GM23338 (cell line): ENCODE data around the gene PAMR1. TPM values are rescaled to one million over a fixed set of nuclear protein-coding genes. Genes with fewer than 3 reads are reported as not detected.

Experiments
- ATAC-seq: fragments of 200-7000 bp; cut with Tn5 transposase; 3 replicates; pipeline ENCODE4 v1.9.1; 2020
- DNase-seq: peaks from one replicate; pipeline ENCODE4 v3.0.0-alpha.2; 2015; ENCODE audit warnings: low spot score
- H2AFZ ChIP-seq: fragments of 200-600 bp; sonication (generic); 2 replicates; pipeline ENCODE4 v1.8.0; 2016; ENCODE audit warnings: antibody characterized with exemption, mild to moderate bottlenecking, moderate library complexity
- H3F3A ChIP-seq: fragments of 200-600 bp; sonication (generic); replicated peaks from 2 replicates; pipeline ENCODE4 v1.8.0; 2017; ENCODE audit warnings: antibody characterized with exemption, mixed run types, low read depth
- H3K27ac ChIP-seq: fragments of 200-600 bp; sonication (generic); 2 replicates; pipeline ENCODE4 v1.6.1; 2016; ENCODE audit warnings: low read depth
- H3K27me3 ChIP-seq: fragments of 200-600 bp; sonication (generic); 2 replicates; pipeline ENCODE4 v1.8.0; 2016; ENCODE audit warnings: mild to moderate bottlenecking, mixed run types, moderate library complexity; ENCODE audit not compliant: insufficient read depth
- H3K36me3 ChIP-seq: fragments of 200-600 bp; sonication (generic); 2 replicates; pipeline ENCODE4 v1.8.0; 2016; ENCODE audit warnings: mild to moderate bottlenecking; ENCODE audit not compliant: insufficient read depth
- H3K4me1 ChIP-seq: fragments of 200-600 bp; sonication (generic); 2 replicates; pipeline ENCODE4 v1.8.0; 2016; ENCODE audit warnings: mild to moderate bottlenecking, moderate library complexity; ENCODE audit not compliant: insufficient read depth
- H3K4me2 ChIP-seq: fragments of 200-600 bp; sonication (generic); 2 replicates; pipeline ENCODE4 v1.7.1; 2017; ENCODE audit warnings: mixed run types
- H3K4me3 ChIP-seq: fragments of 200-600 bp; sonication (generic); 2 replicates; pipeline ENCODE4 v1.6.1; 2016; ENCODE audit warnings: mixed run types
- H3K79me2 ChIP-seq: fragments of 200-600 bp; sonication (generic); replicated peaks from 2 replicates; pipeline ENCODE4 v1.8.0; 2017; ENCODE audit warnings: mild to moderate bottlenecking; ENCODE audit not compliant: insufficient read depth
- H3K9me2 ChIP-seq: fragments of 200-600 bp; sonication (generic); 2 replicates; pipeline ENCODE4 v1.8.0; 2017; ENCODE audit not compliant: insufficient read depth
- H4K20me1 ChIP-seq: fragments of 200-600 bp; sonication (generic); replicated peaks from 2 replicates; pipeline ENCODE4 v1.8.0; 2017; ENCODE audit warnings: mild to moderate bottlenecking; ENCODE audit not compliant: insufficient read depth
- H3K27ac Mint-ChIP-seq: 2 replicates; pipeline ENCODE4 v1.8.0; 2020; ENCODE audit warnings: inconsistent platforms, mild to moderate bottlenecking, moderate library complexity, mixed read lengths
- H3K27me3 Mint-ChIP-seq: 3 replicates; pipeline ENCODE4 v1.8.0; 2022; ENCODE audit warnings: low read depth, mild to moderate bottlenecking, moderate library complexity, mixed read lengths, inconsistent platforms; ENCODE audit not compliant: insufficient read depth, poor library complexity
- H3K36me3 Mint-ChIP-seq: 3 replicates; pipeline ENCODE4 v1.8.0; 2021; ENCODE audit warnings: low read depth, mild to moderate bottlenecking, inconsistent platforms, moderate library complexity, mixed read lengths
- H3K4me1 Mint-ChIP-seq: 3 replicates; pipeline ENCODE4 v1.8.0; 2020; ENCODE audit warnings: mild to moderate bottlenecking, inconsistent platforms, mixed read lengths
- H3K4me3 Mint-ChIP-seq: 3 replicates; pipeline ENCODE4 v1.8.0; 2021; ENCODE audit warnings: moderate library complexity, mild to moderate bottlenecking, inconsistent platforms, mixed read lengths
- H3K9me3 Mint-ChIP-seq: 3 replicates; pipeline ENCODE4 v1.8.0; 2020; ENCODE audit warnings: moderate library complexity, mild to moderate bottlenecking, inconsistent platforms, mixed read lengths
- JUNB ChIP-seq: IDR thresholded peaks from one replicate; pipeline ENCODE4 v1.6.1; 2016; ENCODE audit warnings: antibody characterized with exemption; ENCODE audit not compliant: unreplicated experiment
- REST ChIP-seq: IDR thresholded peaks from one replicate; pipeline ENCODE4 v1.6.1; 2018; ENCODE audit warnings: antibody characterized with exemption; ENCODE audit not compliant: unreplicated experiment
- ZNF462 ChIP-seq: fragments of 250-450 bp; sonication (Bioruptor Pico); IDR thresholded peaks from 2 replicates; pipeline ENCODE4 v1.5.0; 2020; ENCODE audit warnings: mild to moderate bottlenecking, moderate library complexity
- polyA plus RNA-seq: library from polyadenylated mRNA; unstranded; fragments of >200 nt; fragmentation: Nextera tagmentation; extraction: Ambion mirVana; gene quantifications from 2 replicates; pipeline ENCODE4 v1.2.1, GENCODE V29; 2016
- total RNA-seq: library from RNA; depleted of rRNA; stranded (reverse); fragments of >200 nt; shearing (Covaris generic); gene quantifications from 2 replicates; pipeline ENCODE4 v1.2.3, GENCODE V29; 2014

Gene PAMR1
- total and polyA plus RNA-seq, 2 experiments from 2014 or later: 1.6 to 3.1 TPM

- TF ChIP-seq ZNF462 (CRISPR knock-in tag): no peak
Observed at GRCh38 chr11:35529971-35530495, 4.6 kb upstream of the PAMR1 start (continued).

GRCh38 chr11:35526370-35526792 is 965 bp upstream of the PAMR1 start:
- Mint-ChIP-seq H3K27ac (no peak overlapping the region), H3K27me3 (peaks cover 25% of the 10 kb centered on the region), H3K4me3 (peak overlapping the region; percentile 87), H3K9me3 (peaks cover 6% of the 10 kb centered on the region; the same call in 2 of the 3 replicates), H3K4me1 (peaks cover 22% of the 10 kb centered on the region; the same call in 2 of the 3 replicates), H3K36me3 (no peaks in the 10 kb centered on the region)
- peak; percentile 52 for ATAC-seq
- H3K4me3 ChIP-seq: peak overlapping the region; percentile 83
- H3K9me2 ChIP-seq: 0 out of 2 replicates have a peak, but pooled peaks cover 3% of the 10 kb centered on the region
- H3K27me3 ChIP-seq: peaks cover 38% of the 10 kb centered on the region
- DNase-seq: peak; percentile 59
- H3K4me2 ChIP-seq: peak overlapping the region; percentile 97
- peak overlapping the region; percentile 100 for H2AFZ ChIP-seq
- H3F3A ChIP-seq: peaks cover 3% of the 10 kb centered on the region; the same call in 1 of the 2 replicates
- H4K20me1 ChIP-seq: no peaks in the 10 kb centered on the region
- peaks cover 29% of the 10 kb centered on the region for H3K4me1 ChIP-seq
- no peaks in the 10 kb centered on the region for H3K36me3 ChIP-seq
- H3K27ac ChIP-seq: no peak overlapping the region
- no peaks in the 10 kb centered on the region for H3K79me2 ChIP-seq
- TF ChIP-seq REST (no peak), JUNB (no peak), ZNF462 (CRISPR knock-in tag) (no peak)
